ENCODE data around the gene MARF1. TPM values are rescaled to one million over a fixed set of nuclear protein-coding genes. Genes with fewer than 3 reads are reported as not detected.
A peak's percentile ranks its signal among the peaks of the same experiment; 100 is the strongest.
"Not testable (repeated sequence)": the region's sequence is repeated elsewhere in the genome, so short reads cannot be mapped to it uniquely, and the experiment has no call there.

Gene MARF1
- total RNA-seq, 1 experiment from 2014 or later: 57.6 TPM

DNA sequence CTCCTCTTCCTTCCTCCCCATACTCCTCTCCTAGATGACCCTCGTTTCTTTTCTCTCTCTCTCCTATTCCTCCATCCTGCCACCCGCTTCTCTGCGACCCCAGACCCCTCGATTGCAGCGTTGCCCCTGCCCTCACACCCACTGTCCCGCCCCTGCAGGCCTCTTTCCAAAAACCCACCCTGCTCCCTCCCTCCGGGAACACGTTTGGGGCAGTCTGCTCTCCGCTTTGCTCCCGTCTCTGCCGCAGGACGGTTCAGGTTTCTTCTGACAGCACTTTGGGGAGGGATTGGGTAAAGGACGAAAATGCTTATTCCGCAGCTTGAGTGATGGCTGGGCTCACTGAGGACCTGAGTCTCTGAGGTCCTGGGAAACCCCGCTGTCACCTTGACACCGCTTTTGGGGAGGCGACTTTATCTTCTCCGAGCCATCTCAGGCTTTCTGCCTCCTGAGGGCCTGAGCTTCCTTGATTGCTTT, 7.8 kb upstream of the MARF1 start:
- TF ChIP-seq, protein P1, sequence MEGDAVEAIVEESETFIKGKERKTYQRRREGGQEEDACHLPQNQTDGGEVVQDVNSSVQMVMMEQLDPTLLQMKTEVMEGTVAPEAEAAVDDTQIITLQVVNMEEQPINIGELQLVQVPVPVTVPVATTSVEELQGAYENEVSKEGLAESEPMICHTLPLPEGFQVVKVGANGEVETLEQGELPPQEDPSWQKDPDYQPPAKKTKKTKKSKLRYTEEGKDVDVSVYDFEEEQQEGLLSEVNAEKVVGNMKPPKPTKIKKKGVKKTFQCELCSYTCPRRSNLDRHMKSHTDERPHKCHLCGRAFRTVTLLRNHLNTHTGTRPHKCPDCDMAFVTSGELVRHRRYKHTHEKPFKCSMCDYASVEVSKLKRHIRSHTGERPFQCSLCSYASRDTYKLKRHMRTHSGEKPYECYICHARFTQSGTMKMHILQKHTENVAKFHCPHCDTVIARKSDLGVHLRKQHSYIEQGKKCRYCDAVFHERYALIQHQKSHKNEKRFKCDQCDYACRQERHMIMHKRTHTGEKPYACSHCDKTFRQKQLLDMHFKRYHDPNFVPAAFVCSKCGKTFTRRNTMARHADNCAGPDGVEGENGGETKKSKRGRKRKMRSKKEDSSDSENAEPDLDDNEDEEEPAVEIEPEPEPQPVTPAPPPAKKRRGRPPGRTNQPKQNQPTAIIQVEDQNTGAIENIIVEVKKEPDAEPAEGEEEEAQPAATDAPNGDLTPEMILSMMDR (IDR thresholded peaks at IDR 0.05; ENCODE audit: unreplicated experiment): no peak
- BruUV-seq (replicated peaks): no TSS peak
- Mint-ChIP-seq H3K36me3 (ENCODE audit: insufficient read depth, unreplicated experiment) (peaks cover 34% of the 10 kb centered on the region), H3K27ac (ENCODE audit: unreplicated experiment) (peak overlapping the region; percentile 93), H3K4me1 (ENCODE audit: low read depth, unreplicated experiment) (peaks cover 13% of the 10 kb centered on the region), H3K9me3 (ENCODE audit: low read depth, unreplicated experiment) (no peaks in the 10 kb centered on the region), H3K4me3 (ENCODE audit: low read depth, unreplicated experiment) (peak overlapping the region; percentile 88), H3K27me3 (ENCODE audit: unreplicated experiment) (no peaks in the 10 kb centered on the region)
- CTCF ChIA-PET: no interaction called here
- intact Hi-C loops (cut with micrococcal nuclease; ENCODE audit: unreplicated experiment): no loop called here
- peak; percentile 9 for DNase-seq

DNA sequence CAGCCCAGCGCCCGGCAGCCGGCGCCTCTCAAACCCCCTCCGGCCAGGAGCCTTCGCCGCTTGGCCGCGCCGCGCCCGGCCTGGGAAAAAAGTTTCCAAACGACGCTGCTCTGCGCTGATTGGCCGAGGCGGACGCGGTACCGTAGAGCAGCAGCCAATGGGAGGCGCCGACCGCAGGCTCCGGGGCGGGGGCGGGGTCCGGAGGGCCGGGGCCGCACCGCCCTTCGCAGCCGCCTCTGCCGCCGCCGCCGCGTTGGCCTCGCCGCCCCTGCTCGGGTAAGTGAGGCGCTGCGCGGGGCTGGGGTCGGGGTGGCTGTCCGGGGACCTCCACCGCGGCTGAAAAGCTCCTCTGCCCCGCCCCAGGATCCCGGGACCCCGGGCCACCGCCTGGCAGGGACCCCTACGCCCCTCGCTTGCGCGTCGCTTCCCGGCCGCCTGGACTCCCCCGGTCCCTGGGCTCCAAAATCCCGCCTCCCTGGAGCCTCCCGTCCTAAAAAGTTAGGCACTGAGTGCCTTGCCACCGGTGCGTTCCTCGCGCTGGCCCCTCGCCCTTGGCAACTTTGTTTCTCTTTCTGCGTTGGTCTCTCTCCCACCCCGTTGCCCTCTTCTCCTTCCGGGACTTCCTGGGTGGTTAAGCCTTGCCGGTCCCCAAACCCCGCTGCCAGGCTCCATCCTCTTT, 7.2 kb upstream of the MARF1 start, which contains the start of gene NDE1:
TSS of gene NDE1 (plus strand) at position 227 of the 679 bp plus-strand sequence. CDS start 14,534 bp downstream, outside the sequence.
- peak within 1 kb of the TSS; percentile 93 for H3K27ac Mint-ChIP-seq (ENCODE audit: unreplicated experiment)
- intact Hi-C loops (cut with micrococcal nuclease; ENCODE audit: unreplicated experiment): no loop called here
- H3K4me1 Mint-ChIP-seq (ENCODE audit: low read depth, unreplicated experiment): peaks cover 13% of the 10 kb centered on the region
- TF ChIP-seq, protein P1 (IDR thresholded peaks at IDR 0.05; ENCODE audit: unreplicated experiment): no peak
- H3K9me3 Mint-ChIP-seq (ENCODE audit: low read depth, unreplicated experiment): no peaks in the 10 kb centered on the region
- CTCF ChIA-PET: no interaction called here
- peaks cover 34% of the 10 kb centered on the region for H3K36me3 Mint-ChIP-seq (ENCODE audit: insufficient read depth, unreplicated experiment)
- H3K27me3 Mint-ChIP-seq (ENCODE audit: unreplicated experiment): no peaks in the 10 kb centered on the region
- BruUV-seq (replicated peaks): no TSS peak
- peak within 1 kb of the TSS; percentile 88 for H3K4me3 Mint-ChIP-seq (ENCODE audit: low read depth, unreplicated experiment)
- peak; percentile 93 for DNase-seq

DNA sequence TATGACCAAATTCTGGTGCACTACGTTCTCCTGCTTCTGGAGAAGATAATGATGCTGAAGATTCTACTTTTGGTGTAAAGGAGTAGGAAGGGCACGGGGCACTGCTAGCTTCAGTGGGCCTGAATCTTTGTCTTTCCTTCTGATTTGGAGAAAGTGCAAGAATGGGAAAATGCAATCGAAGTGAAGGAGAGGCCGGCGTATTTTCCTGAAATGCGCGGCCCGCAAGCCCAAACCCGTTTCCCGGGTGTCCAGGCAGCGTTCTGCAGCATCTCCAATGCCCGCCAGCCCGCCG, 6.7 kb upstream of the MARF1 start:
- Mint-ChIP-seq H3K9me3 (ENCODE audit: low read depth, unreplicated experiment) (no peaks in the 10 kb centered on the region), H3K4me3 (ENCODE audit: low read depth, unreplicated experiment) (peak overlapping the region; percentile 88), H3K4me1 (ENCODE audit: low read depth, unreplicated experiment) (peaks cover 13% of the 10 kb centered on the region), H3K36me3 (ENCODE audit: insufficient read depth, unreplicated experiment) (peaks cover 34% of the 10 kb centered on the region), H3K27ac (ENCODE audit: unreplicated experiment) (peak overlapping the region; percentile 36), H3K27me3 (ENCODE audit: unreplicated experiment) (no peaks in the 10 kb centered on the region)
- CTCF ChIA-PET: no interaction called here
- intact Hi-C loops (cut with micrococcal nuclease; ENCODE audit: unreplicated experiment): loop anchor here (10.0 kb wide), 1 partner anchor 205 kb away; no protein-coding TSS in a partner anchor
- DNase-seq: no peak
- TF ChIP-seq, protein P1 (IDR thresholded peaks at IDR 0.05; ENCODE audit: unreplicated experiment): no peak
- no TSS peak for BruUV-seq (replicated peaks)

DNA sequence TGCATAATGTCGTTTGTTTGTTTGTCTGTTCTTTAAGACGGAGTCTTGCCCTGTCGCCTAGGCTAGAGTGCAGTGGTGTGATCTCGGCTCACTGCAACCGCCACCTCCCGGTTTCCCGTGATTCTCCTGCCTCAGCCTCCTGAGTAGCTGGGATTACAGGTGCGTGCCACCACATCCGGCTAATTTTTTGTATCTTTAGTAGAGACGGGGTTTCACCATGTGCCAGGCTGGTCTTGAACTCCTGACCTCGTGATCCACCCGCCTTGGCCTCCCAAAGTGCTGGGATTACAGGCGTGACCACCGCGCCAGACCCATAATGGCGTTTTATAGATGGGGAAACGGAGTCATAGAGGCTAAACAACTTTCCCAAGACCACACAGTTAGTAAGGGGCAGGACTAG, 6.4 kb upstream of the MARF1 start:
- CTCF ChIA-PET; BruUV-seq (replicated peaks); DNase-seq; H3K27me3 Mint-ChIP-seq (ENCODE audit: unreplicated experiment); H3K9me3 Mint-ChIP-seq (ENCODE audit: low read depth, unreplicated experiment): not testable (repeated sequence)
- Mint-ChIP-seq H3K4me1 (ENCODE audit: low read depth, unreplicated experiment) (peaks cover 13% of the 10 kb centered on the region), H3K27ac (ENCODE audit: unreplicated experiment) (peak overlapping the region; percentile 36), H3K4me3 (ENCODE audit: low read depth, unreplicated experiment) (peak overlapping the region; percentile 88), H3K36me3 (ENCODE audit: insufficient read depth, unreplicated experiment) (peaks cover 34% of the 10 kb centered on the region)
- intact Hi-C loops (cut with micrococcal nuclease; ENCODE audit: unreplicated experiment): loop anchor here (10.0 kb wide), 1 partner anchor 205 kb away; no protein-coding TSS in a partner anchor

DNA sequence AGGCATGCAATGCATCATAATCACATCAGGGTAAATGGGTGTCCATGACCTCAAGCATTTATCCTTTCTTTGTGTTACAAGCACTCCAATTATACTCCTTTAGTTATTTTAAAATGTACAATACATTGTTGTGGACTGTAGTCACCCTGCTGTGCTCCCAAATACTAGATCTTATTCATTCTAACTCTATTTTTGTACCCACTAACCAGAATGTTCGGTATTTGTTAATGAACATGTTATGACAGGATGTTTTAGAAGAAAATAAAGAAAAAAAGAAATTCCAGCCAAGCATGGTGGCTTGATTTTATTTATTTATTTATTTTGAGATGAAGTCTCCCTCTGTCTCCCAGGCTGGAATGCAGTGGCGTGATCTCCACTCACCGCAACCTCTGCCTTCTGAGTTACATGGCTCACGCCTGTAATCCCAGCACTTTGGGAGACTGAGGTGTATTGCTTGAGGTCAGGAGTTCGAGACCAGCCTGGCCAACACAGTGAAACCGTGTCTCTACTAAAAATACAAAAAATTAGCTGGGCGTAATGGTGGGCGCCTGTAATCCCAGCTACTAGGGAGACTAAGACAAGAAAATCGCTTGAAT, 5.3 kb upstream of the MARF1 start:
- DNase-seq: no peak
- Mint-ChIP-seq H3K27ac (ENCODE audit: unreplicated experiment) (no peak overlapping the region), H3K4me1 (ENCODE audit: low read depth, unreplicated experiment) (peaks cover 13% of the 10 kb centered on the region), H3K27me3 (ENCODE audit: unreplicated experiment) (no peaks in the 10 kb centered on the region), H3K36me3 (ENCODE audit: insufficient read depth, unreplicated experiment) (peaks cover 39% of the 10 kb centered on the region), H3K9me3 (ENCODE audit: low read depth, unreplicated experiment) (no peaks in the 10 kb centered on the region), H3K4me3 (ENCODE audit: low read depth, unreplicated experiment) (no peak overlapping the region)
- TF ChIP-seq, protein P1 (IDR thresholded peaks at IDR 0.05; ENCODE audit: unreplicated experiment): no peak
- intact Hi-C loops (cut with micrococcal nuclease; ENCODE audit: unreplicated experiment): loop anchor here (10.0 kb wide), 1 partner anchor 203 kb away; no protein-coding TSS in a partner anchor
- BruUV-seq (replicated peaks): no TSS peak
- CTCF ChIA-PET: no interaction called here

Measured in Calu3 (cell line).